GM12865 (cell line): ENCODE measurements around the gene PDE11A.
"Not testable (repeated sequence)": the region's sequence is repeated elsewhere in the genome, so short reads cannot be mapped to it uniquely, and the experiment has no call there.

ENCODE experiments used
- DNase-seq: peaks from one replicate; pipeline ENCODE4 v3.0.0; 2010; ENCODE audit warnings: low read depth
- H3K4me3 ChIP-seq: 2 replicates; pipeline ENCODE4 v1.5.1; 2011; ENCODE audit warnings: mild to moderate bottlenecking, low read depth, low read length, control low read depth
- CTCF ChIP-seq: IDR thresholded peaks from 2 replicates; pipeline ENCODE4 v1.5.1; 2011; ENCODE audit warnings: low read length, control low read depth, low read depth, inconsistent platforms; ENCODE audit not compliant: insufficient read depth; ENCODE audit errors: missing control alignments

PDE11A gene

DNA sequence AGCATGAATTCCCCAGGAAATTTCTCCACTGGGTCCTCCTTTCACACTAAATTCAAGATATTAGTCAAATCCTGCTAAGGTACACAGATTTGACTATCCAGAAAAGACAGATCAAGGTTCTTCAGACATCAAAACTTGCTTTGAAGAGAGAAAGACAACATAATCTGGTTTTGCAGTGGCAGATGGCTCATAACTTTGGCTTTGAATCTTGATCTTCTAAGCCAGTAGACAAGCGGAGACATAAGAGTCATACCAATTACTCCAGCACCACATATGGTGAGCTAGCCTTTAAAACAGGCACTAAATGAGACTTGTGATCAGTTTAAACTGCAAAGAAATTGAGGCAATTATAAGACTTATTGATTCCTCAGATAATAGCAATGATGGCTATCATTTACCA lies 29.3 kb downstream of the PDE11A start:
- no peak for DNase-seq
- H3K4me3 ChIP-seq, result no peak overlapping the region
- TF ChIP-seq CTCF, result no peak

DNA sequence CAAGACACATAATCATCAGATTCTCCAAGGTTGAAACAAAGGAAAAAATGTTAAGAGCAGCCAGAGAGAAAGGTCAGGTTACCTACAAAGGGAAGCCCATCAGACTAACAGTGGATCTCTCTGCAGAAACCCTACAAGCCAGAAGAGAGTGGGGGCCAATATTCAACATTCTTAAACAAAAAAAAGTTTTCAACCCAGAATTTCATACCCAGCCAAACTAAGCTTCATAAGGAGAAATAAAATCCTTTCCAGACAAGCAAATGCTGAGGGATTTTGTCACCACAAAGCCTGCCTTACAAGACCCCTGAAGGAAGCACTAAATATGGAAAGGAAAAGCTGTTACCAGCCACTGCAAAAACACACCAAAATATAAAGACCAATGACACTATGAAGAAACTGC lies 39.0 kb downstream of the PDE11A start:
- not testable (repeated sequence) for H3K4me3 ChIP-seq, DNase-seq

DNA sequence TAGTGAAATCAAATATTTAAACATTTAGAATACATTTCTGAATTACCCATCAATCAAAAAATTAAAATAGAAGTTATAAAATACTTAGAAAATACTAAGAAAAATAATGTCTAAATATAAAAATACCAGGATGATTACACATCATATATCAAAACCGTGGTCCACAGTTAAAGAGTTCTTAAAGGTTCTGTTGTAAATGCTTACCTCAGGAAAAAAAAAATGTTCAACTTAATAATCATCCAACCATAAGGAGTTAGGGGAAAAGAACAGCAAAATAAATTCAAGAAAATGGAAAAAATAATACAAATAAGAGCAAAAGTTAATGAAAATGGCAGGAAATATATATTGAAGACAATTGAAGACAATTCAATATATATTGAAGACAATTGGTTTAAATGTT lies 43.2 kb downstream of the PDE11A start:
- DNase-seq, result no peak
- TF ChIP-seq CTCF, result no peak
- no peak overlapping the region for H3K4me3 ChIP-seq

DNA sequence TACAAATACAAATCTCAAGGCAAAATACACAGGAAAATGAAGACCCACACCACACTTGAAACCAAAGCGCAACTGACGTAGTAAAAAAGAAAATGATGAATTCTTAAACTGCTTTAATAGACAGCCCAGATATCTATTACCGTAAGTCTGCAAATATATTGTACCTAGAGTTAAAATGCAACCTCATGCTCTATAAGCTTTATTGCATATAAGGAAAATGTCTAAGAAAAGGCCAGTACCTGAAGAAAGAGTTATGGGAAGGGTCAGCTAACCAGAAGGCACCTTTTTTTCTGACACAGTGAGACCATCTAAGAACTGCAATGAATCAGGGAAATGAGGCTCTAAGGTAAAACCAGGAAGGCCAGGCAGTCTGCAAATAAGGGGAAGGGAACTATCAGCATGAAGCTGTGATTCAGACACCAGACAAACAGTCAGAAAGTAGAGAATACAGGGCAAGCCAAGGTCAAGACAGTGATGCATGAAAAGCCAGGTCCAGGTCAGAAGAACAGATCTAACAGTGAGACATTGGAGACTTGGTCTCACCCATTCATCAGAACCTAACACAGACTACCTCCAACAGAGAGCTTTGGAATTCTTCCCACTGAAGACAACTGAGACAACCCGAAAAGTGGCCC lies 46.9 kb downstream of the PDE11A start:
- no peak for TF ChIP-seq CTCF
- no peak for DNase-seq
- H3K4me3 ChIP-seq, result no peak overlapping the region

DNA sequence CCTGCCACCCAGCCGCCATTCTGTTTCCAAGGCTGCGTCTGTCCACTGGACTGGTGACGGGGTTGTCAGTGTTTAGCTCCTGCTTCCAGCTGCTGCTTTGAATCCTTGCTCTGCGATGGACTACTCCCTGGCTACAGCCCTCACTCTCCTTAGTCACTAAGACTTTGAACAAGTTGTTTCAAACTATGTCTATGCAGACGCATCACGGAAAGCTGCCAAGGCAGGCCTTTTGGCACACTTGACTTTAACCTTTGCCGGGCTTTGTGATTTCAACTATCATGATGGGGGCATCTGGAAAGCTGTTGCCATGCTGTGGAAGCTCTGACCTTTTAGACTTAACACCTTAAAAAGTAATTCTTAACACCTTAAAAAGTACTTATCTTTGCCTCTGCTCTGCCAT lies 54.4 kb downstream of the PDE11A start:
- no peak overlapping the region for H3K4me3 ChIP-seq
- no peak for DNase-seq
- TF ChIP-seq CTCF, result no peak

DNA sequence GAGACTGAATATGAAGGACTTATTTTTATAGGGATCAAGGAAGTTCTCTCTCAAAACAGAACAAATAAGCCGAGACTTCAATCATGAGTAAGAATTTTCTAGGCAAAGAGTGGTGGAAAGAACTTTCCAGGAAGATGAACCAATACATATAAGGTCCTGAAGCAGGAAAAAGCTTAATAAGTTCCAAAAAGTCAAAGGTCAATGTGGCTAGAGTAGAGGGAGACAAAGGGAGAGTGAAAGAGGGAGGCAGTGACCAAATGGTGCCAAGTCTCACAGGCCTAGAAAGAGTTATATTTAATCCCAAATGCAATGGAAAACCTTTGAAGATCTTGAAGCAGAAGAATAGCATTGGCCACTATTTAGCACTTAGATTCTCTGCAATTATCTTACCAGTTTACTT lies 56.0 kb downstream of the PDE11A start:
- no peak for DNase-seq
- H3K4me3 ChIP-seq, result no peak overlapping the region
- TF ChIP-seq CTCF, result no peak

DNA sequence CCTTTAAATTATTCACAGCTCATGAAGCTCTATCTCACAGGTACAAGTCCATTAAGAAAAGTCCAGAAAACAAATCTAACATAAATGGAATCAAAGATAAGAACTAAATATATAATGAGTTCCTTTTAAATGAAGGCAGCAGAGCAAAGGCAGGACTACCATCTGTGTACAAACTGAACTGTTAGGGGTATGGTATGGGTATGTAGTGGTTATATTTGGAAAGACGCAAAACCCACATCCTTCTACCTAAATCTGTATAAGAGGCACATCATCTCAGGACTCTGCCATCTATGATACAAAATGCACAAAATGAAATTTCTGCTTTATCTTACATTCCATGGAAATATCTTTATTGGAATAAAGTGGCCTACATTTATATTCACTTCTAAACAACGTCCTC lies 59.9 kb downstream of the PDE11A start:
- DNase-seq, result no peak
- no peak overlapping the region for H3K4me3 ChIP-seq
- no peak for TF ChIP-seq CTCF

DNA sequence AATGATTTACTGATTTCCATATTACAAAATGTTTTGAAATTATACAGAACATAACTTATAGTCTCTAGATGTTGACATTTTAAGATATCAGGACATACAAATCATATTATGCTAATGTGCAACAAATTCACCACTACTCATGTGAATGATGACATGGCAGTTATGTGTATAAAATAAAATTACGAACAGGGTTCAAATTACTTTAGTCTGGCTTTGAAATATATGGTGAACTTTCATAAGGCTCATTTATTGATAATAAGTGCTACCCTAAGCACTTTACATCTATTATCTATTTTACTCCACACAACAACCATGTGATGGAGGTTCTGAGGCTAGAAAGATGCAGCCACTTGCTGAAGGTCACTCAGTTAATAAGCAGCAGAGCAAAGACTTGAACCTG lies 62.8 kb downstream of the PDE11A start:
- H3K4me3 ChIP-seq, result no peak overlapping the region
- no peak for TF ChIP-seq CTCF
- DNase-seq, result no peak
